Measurements from ENCODE around the gene TIMM44. TPM values are rescaled to one million over a fixed set of nuclear protein-coding genes. Genes with fewer than 3 reads are reported as not detected.

Gene TIMM44
- total and polyA plus RNA-seq, 2 donors from 2014 or later = 46.7 to 57.8 TPM

DNA sequence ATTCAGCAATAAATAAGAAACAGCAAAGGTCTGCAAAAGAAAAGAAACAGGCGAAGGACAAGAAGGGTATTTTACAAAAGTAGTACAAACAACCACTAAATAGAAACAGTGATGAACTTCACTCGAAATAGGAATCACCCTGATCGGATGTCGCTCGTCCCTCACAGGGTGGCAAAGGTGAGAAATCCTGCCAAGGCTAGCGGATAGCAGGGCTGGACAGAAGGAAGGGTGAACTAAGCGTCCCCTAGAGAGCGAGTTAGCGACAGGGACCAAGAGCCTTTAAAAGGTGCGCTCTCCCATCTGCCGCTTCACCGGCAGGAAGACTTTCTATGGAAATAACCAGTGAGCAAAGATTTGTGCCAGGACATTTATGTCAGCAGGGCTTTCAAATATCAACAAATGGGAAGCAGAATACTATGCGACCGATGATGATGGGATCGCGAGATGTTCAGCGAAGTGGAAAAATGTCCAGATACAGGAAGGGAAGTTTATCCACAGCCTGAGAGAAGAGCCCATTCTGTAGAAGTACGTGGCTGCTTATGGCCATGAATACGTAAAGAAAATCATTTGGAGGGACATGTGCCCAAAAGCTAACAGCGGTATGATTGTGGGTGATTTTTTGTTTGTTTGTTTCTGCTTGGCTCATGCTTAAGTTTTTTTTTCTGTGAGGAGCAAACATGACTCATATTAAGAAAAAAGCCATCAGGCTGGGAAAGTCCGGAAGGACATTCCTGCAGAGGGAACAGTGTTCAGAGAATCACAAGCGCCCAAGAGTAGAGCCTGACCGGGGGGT, 43.1 kb upstream of the TIMM44 start:
- Histone ChIP-seq H3K4me1 (ENCODE audit: control insufficient read depth in 2 of 3, insufficient read depth in 2 of 3, low read depth in 1 of 3, low read length in 3 of 3) (peaks cover 0 to 50% (median 22%) of the 10 kb centered on the region in 3 donors), H3K36me3 (ENCODE audit: control insufficient read depth in 2 of 3, insufficient read depth in 3 of 3, low read length in 3 of 3) (peaks cover 12 to 56% (median 21%) of the 10 kb centered on the region in 3 donors), H3K4me3 (ENCODE audit: low read length in 3 of 3) (no peak overlapping the region), H3K9ac (ENCODE audit: low read length in 3 of 3) (peak overlapping the region in 1 of 3 donors; percentile 23), H3K27me3 (ENCODE audit: control insufficient read depth, insufficient read depth, low read length) (no peaks in the 10 kb centered on the region), H3K27ac (ENCODE audit: low read depth in 2 of 2, low read length in 2 of 2) (peak overlapping the region in 1 of 2 donors; percentile 63), H3K9me3 (ENCODE audit: control insufficient read depth in 2 of 3, insufficient read depth in 1 of 3, low read length in 3 of 3) (no peaks in the 10 kb centered on the region)
- intact Hi-C loops (cut with DNase I) = no loop called here
- no peak for FAIRE-seq
- TF ChIP-seq CTCF (IDR thresholded peaks at IDR 0.05; ENCODE audit: borderline replicate concordance, extremely low read depth, insufficient read depth) = no peak
- peak in 1 of 5 donors; percentile 9 for DNase-seq

DNA sequence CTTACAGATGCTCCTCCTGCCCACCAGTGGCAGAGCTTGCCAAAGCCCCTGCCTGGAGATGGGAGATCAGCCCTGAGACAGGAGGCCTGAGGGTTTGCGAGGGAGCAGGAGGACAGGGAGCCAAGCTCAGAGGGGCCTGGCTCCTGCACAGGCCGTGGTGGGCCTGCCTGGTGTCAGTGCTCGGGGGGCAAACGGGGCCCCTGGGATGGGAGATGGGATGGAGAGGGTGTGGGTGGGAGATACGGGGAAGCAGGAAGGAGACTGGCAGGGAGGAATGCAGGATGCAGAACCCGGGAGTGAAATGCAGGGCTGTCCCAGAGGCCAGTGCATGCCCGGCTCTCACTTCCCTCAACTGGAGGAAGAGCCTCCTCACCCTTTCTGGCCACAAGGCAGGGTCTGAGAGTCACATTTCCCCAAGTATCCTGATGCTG, 42.0 kb upstream of the TIMM44 start:
- H3K27ac ChIP-seq (ENCODE audit: low read depth in 2 of 2, low read length in 2 of 2) = no peak overlapping the region
- no peak for TF ChIP-seq CTCF (IDR thresholded peaks at IDR 0.05; ENCODE audit: borderline replicate concordance, extremely low read depth, insufficient read depth)
- no peaks in the 10 kb centered on the region for H3K27me3 ChIP-seq (ENCODE audit: control insufficient read depth, insufficient read depth, low read length)
- peaks cover 9 to 52% (median 13%) of the 10 kb centered on the region in 3 donors for H3K36me3 ChIP-seq (ENCODE audit: control insufficient read depth in 2 of 3, insufficient read depth in 3 of 3, low read length in 3 of 3)
- no peak for FAIRE-seq
- H3K4me1 ChIP-seq (ENCODE audit: control insufficient read depth in 2 of 3, insufficient read depth in 2 of 3, low read depth in 1 of 3, low read length in 3 of 3) = peaks cover 0 to 50% (median 23%) of the 10 kb centered on the region in 3 donors
- H3K4me3 ChIP-seq (ENCODE audit: low read length in 3 of 3) = no peak overlapping the region
- intact Hi-C loops (cut with DNase I) = no loop called here
- H3K9ac ChIP-seq (ENCODE audit: low read length in 3 of 3) = no peak overlapping the region
- no peaks in the 10 kb centered on the region for H3K9me3 ChIP-seq (ENCODE audit: control insufficient read depth in 2 of 3, insufficient read depth in 1 of 3, low read length in 3 of 3)
- DNase-seq = peak in 2 of 5 donors; percentile 24 to 49

DNA sequence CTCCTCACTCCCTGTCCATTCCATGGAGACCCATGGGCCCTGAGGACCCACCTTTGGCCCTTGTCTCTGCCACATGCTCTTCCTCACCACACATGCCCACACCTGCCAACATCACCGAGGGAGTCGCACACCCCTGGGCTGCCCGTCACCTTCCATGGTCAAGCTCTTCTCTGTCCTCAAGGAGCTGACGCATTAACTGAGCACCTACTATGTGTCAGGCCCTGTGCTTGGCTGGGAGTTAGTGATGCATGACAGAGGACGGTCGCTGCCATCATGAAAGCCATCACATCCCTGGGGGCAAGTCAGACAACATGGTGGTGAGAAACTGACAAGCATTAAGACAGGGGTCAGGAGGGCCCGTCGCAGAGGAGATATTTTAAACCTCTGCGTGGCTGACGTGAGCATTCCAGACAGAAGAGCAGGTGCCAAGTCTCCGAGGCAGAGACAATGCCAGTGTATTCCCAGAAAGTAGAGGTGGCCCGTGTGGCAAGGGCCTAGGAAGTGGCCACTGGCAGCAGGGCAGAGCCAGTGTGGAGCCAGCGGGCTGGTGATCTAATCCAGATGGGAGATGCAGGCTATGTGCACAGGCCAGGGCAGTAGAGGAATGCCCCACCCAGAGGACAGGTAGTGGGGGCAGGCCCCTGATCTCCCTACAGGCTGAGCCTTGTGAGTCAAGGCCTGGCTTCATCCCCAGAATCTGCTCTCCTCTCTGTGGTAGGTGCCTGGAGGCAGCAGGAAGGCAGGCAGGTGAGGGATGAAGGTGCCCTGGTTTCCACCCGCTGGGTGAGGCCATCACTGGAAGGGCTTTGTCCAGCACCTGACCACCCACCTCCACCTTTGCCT, 40.8 kb upstream of the TIMM44 start:
- Histone ChIP-seq H3K27ac (ENCODE audit: low read depth in 2 of 2, low read length in 2 of 2) (peak overlapping the region; percentile 69 to 81), H3K4me3 (ENCODE audit: low read length in 3 of 3) (no peak overlapping the region), H3K36me3 (ENCODE audit: control insufficient read depth in 2 of 3, insufficient read depth in 3 of 3, low read length in 3 of 3) (peaks cover 5 to 54% (median 15%) of the 10 kb centered on the region in 3 donors), H3K9me3 (ENCODE audit: control insufficient read depth in 2 of 3, insufficient read depth in 1 of 3, low read length in 3 of 3) (no peaks in the 10 kb centered on the region), H3K4me1 (ENCODE audit: control insufficient read depth in 2 of 3, insufficient read depth in 2 of 3, low read depth in 1 of 3, low read length in 3 of 3) (peaks cover 0 to 53% (median 35%) of the 10 kb centered on the region in 3 donors), H3K27me3 (ENCODE audit: control insufficient read depth, insufficient read depth, low read length) (no peaks in the 10 kb centered on the region), H3K9ac (ENCODE audit: low read length in 3 of 3) (peak overlapping the region in 1 of 3 donors; percentile 28)
- intact Hi-C loops (cut with DNase I) = no loop called here
- TF ChIP-seq CTCF (IDR thresholded peaks at IDR 0.05; ENCODE audit: borderline replicate concordance, extremely low read depth, insufficient read depth) = no peak
- DNase-seq = peak in 1 of 5 donors; percentile 48
- FAIRE-seq = no peak

Measured in kidney (tissue), 14 donors.